ENCODE data around the gene FAM209B. TPM values are rescaled to one million over a fixed set of nuclear protein-coding genes. Genes with fewer than 3 reads are reported as not detected.

Gene FAM209B
- total RNA-seq, 1 experiment from 2014 or later: not detected

Other genes with a start within 250 kb of the FAM209B start
- gene FAM210B, start 174.3 kb upstream of the FAM209B start, total RNA-seq (2014; rRNA removed; shearing (Covaris generic)): 7.1 and 8.4 TPM in 2 replicates
- gene AURKA, start 141.0 kb upstream of the FAM209B start, total RNA-seq (2014; rRNA removed; shearing (Covaris generic)): 133 and 148 TPM in 2 replicates
- gene CSTF1, start 140.6 kb upstream of the FAM209B start, total RNA-seq (2014; rRNA removed; shearing (Covaris generic)): 52.2 and 79.0 TPM in 2 replicates
- not detected in 2 replicates for gene CASS4, start 121.0 kb upstream of the FAM209B start, total RNA-seq (2014; rRNA removed; shearing (Covaris generic))
- 76.0 and 97.3 TPM in 2 replicates for gene RTF2, start 64.6 kb upstream of the FAM209B start, total RNA-seq (2014; rRNA removed; shearing (Covaris generic))
- gene FAM209A, start 8.5 kb upstream of the FAM209B start, total RNA-seq (2014; rRNA removed; shearing (Covaris generic)): not detected in 2 replicates
- 8.3 and 11.7 TPM in 2 replicates for gene TFAP2C, start 96.1 kb downstream of the FAM209B start, total RNA-seq (2014; rRNA removed; shearing (Covaris generic))

All from HT1080 (cell line).